Psoas muscle (tissue), 8 donors: ENCODE data around the gene DMAC2. TPM values are rescaled to one million over a fixed set of nuclear protein-coding genes. Genes with fewer than 3 reads are reported as not detected.

Experiments
- ATAC-seq, 4 donors: fragments of 200-7000 bp; cut with Tn5 transposase; one replicate each; pipeline ENCODE4 v1.9.1; 2020; ENCODE audit warnings: moderate library complexity in 3 of 4, mild to moderate bottlenecking in 2 of 4
- DNase-seq, 2 donors: peaks; one replicate each; pipeline ENCODE4 v3.0.0-alpha.2; 2020
- H3K27ac ChIP-seq: fragments of 200-600 bp; one replicate; pipeline ENCODE4 v1.8.0; 2022
- H3K27me3 ChIP-seq, 3 donors: fragments of 200-600 bp in 1 of 3; one replicate each; pipeline versions ENCODE4 v1.6.1 to v1.8.0; 2013 to 2022; ENCODE audit warnings: low read length in 2 of 3, mild to moderate bottlenecking in 2 of 3, moderate library complexity in 1 of 3; ENCODE audit not compliant: insufficient read depth in 3 of 3
- H3K36me3 ChIP-seq, 2 donors: fragments of 200-600 bp in 1 of 2; one replicate each; pipeline versions ENCODE4 v1.6.1 to v1.8.0; 2013 to 2022; ENCODE audit warnings: low read depth in 1 of 2, mild to moderate bottlenecking in 1 of 2, moderate library complexity in 1 of 2; ENCODE audit not compliant: insufficient read depth in 1 of 2
- H3K4me1 ChIP-seq: fragments of 200-600 bp; one replicate; pipeline ENCODE4 v1.8.0; 2022
- H3K4me3 ChIP-seq: fragments of 200-600 bp; one replicate; pipeline ENCODE4 v1.8.0; 2022; ENCODE audit warnings: mild to moderate bottlenecking
- H3K9me3 ChIP-seq: fragments of 200-600 bp; one replicate; pipeline ENCODE4 v1.8.0; 2022
- CTCF ChIP-seq: fragments of 200-600 bp; IDR thresholded peaks from one replicate; pipeline ENCODE4 v1.8.0; 2022; ENCODE audit warnings: antibody characterized with exemption
- WGBS, 3 donors: extraction: QIAGEN DNeasy Blood & Tissue Kit; methylation state at CpG; one replicate each; pipeline versions ENCODE4 v1.1.6 to v1.1.7; 2013; 5-methylcytosine and 5-hydroxymethylcytosine counted together
- intact Hi-C, 2 donors: fragments of 100-400 bp; cut with DNase I; formaldehyde crosslinking; loops; one replicate each; pipeline versions ENCODE4 v1.11.0 to v1.14.2; 2022
- polyA plus RNA-seq, 3 donors: library from polyadenylated mRNA; stranded (reverse); fragments of 200-250 nt; gene quantifications; one replicate each; pipeline ENCODE4 v1.2.3, GENCODE V29; 2013
- total RNA-seq, 4 donors: library from RNA; stranded (reverse); fragmentation: NEBNext Ultra II Directional in 2 of 4; extraction: Animal tissue kit (Norgen Biotek cat#: 25700) in 2 of 4; gene quantifications; one replicate each; pipeline versions ENCODE4 v1.2.1 to v1.2.4, GENCODE V29; 2021 to 2023
- donor health status: healthy with polysubstance abuse.
- donor health status: DM: no; HTN: no; CAD: no; lungs with moderate emphysema.
- donor health status: Bipolar disorder and iron deficiency.
- donor health status: healthy.
- donor health status: DM: yes; HTN: yes; CAD: no.
- donor health status: DM: no; HTN: no; CAD: no.
- donor health status: DM: no; HTN: no; CAD: no.
- donor health status: DM: yes; HTN: yes; CAD: no.

The DMAC2 gene
- total and polyA plus RNA-seq, 7 donors, result 37.6 to 113 (median 68.5) TPM

GRCh38 chr19:41443813-41444455 lies 4.2 kb upstream of the DMAC2 start:
- intact Hi-C loops, result no loop called here
- DNase-seq, result no peak
- peaks cover 8% of the 10 kb centered on the region for H3K4me1 ChIP-seq
- no peak for TF ChIP-seq CTCF
- H3K27me3 ChIP-seq, result peaks cover 0 to 4% (median 3%) of the 10 kb centered on the region in 3 donors
- no peak overlapping the region for H3K4me3 ChIP-seq
- 37 to 53% (median 41%) methylated on average over 6 of the region's 6 CpGs for WGBS, 3 donors
- H3K9me3 ChIP-seq, result no peaks in the 10 kb centered on the region
- no peak overlapping the region for H3K27ac ChIP-seq
- no peak for ATAC-seq
- H3K36me3 ChIP-seq, result no peaks in the 10 kb centered on the region

- intact Hi-C loops, result no loop called here
- no peak within 1 kb of the TSS for H3K4me3 ChIP-seq
- H3K27ac ChIP-seq, result no peak within 1 kb of the TSS
- no peak for DNase-seq
- no peaks in the 10 kb centered on the region for H3K9me3 ChIP-seq
- WGBS, 3 donors, result 62 to 66% (median 63%) methylated on average over 7 of the region's 7 CpGs
- peaks cover 0 to 4% (median 3%) of the 10 kb centered on the region in 3 donors for H3K27me3 ChIP-seq
- H3K4me1 ChIP-seq, result peaks cover 9% of the 10 kb centered on the region
- TF ChIP-seq CTCF, result no peak
- H3K36me3 ChIP-seq, result peaks cover 0 to 5% of the 10 kb centered on the region in 2 donors
- no peak for ATAC-seq
Observed at GRCh38 chr19:41442473-41443355, 3.0 kb upstream of the DMAC2 start, which contains the start of gene ERICH4. TSS of gene ERICH4 (plus strand) at chr19:41443156. CDS start at chr19:41443170, 14 bp downstream.

- Histone ChIP-seq H3K9me3 (no peaks in the 10 kb centered on the region), H3K27me3 (peaks cover 0 to 4% (median 0%) of the 10 kb centered on the region in 3 donors), H3K4me1 (peaks cover 9% of the 10 kb centered on the region), H3K4me3 (no peak overlapping the region), H3K27ac (no peak overlapping the region), H3K36me3 (peaks cover 4 to 17% of the 10 kb centered on the region in 2 donors)
- DNase-seq (no peak), ATAC-seq (no peak)
- 78 to 86% (median 86%) methylated on average over 15 of the region's 15 CpGs for WGBS, 3 donors
- intact Hi-C loops, result no loop called here
- no peak for TF ChIP-seq CTCF
Observed at GRCh38 chr19:41441321-41441945, 1.7 kb upstream of the DMAC2 start.

GRCh38 chr19:41437944-41438574 lies 1.7 kb downstream of the DMAC2 start:
- H3K27ac ChIP-seq, result no peak overlapping the region
- no peaks in the 10 kb centered on the region for H3K9me3 ChIP-seq
- peaks cover 9% of the 10 kb centered on the region for H3K4me1 ChIP-seq
- 87 to 90% (median 88%) methylated on average over 5 to 7 of the region's 7 CpGs for WGBS, 3 donors
- no peak overlapping the region for H3K4me3 ChIP-seq
- DNase-seq, result no peak
- no peak for ATAC-seq
- H3K36me3 ChIP-seq, result peaks cover 8 to 50% of the 10 kb centered on the region in 2 donors
- intact Hi-C loops, result loop anchor here (5.0 to 10.0 kb wide), 3 partner anchors 41 to 233 kb away; partner anchors contain the start of genes BCKDHA (in 1 of the 2) and EXOSC5 (in 1 of the 2)
- no peak for TF ChIP-seq CTCF
- no peaks in the 10 kb centered on the region for H3K27me3 ChIP-seq
